ENCODE data around the gene RNF103. TPM values are rescaled to one million over a fixed set of nuclear protein-coding genes. Genes with fewer than 3 reads are reported as not detected.

RNF103 gene
- total and polyA plus RNA-seq, 12 donors = 13.7 to 37.7 (median 28.6) TPM

DNA sequence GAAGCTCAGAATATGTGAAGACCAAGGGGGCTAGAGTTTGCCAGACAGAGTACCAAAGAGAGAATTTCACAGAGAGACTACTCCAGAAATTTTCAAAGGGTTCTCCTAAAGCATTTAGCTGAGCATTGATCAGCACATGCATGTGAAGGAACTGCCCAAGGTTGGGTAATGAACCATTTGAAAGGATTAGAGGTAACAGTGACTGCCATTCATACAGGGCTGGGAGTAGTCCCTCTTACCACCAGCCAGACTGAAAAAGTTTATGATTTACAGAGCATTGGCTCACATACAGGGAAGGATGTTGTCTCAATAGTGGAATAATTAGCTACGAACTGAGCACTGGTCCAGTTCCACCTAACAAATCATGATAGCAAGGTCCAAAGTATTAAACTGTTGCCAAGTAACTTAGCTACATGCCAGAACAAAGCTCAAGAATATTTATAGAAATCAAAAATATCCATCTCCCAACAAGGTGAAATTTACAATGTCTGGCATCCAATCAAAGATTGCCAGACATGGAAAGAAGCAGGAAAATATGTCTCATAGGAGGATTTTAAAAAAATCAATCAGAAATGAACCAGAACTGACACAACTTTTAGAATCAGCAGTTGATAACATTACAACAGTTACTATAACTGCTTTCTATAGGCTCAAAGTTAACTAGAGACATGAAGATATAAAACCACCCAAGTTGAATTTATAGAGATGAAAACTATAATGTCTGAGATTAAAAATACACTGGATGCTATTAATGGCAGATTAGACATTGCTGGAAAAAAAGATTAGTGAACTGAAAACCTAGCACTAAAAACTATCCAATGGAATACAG, 25.7 kb upstream of the RNF103 start:
- H3K9me3 ChIP-seq (replicated peaks in 1 of 3) = peaks cover 0 to 14% (median 11%) of the 10 kb centered on the region in 3 donors
- TF ChIP-seq POLR2A (IDR thresholded peaks at IDR 0.05) = no peak
- TF ChIP-seq, protein P1, sequence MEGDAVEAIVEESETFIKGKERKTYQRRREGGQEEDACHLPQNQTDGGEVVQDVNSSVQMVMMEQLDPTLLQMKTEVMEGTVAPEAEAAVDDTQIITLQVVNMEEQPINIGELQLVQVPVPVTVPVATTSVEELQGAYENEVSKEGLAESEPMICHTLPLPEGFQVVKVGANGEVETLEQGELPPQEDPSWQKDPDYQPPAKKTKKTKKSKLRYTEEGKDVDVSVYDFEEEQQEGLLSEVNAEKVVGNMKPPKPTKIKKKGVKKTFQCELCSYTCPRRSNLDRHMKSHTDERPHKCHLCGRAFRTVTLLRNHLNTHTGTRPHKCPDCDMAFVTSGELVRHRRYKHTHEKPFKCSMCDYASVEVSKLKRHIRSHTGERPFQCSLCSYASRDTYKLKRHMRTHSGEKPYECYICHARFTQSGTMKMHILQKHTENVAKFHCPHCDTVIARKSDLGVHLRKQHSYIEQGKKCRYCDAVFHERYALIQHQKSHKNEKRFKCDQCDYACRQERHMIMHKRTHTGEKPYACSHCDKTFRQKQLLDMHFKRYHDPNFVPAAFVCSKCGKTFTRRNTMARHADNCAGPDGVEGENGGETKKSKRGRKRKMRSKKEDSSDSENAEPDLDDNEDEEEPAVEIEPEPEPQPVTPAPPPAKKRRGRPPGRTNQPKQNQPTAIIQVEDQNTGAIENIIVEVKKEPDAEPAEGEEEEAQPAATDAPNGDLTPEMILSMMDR (IDR thresholded peaks at IDR 0.05) = no peak
- H3K4me3 ChIP-seq = no peak overlapping the region
- H3K36me3 ChIP-seq (replicated peaks in 1 of 2) = no peaks in the 10 kb centered on the region
- intact Hi-C loops (cut with DNase I) = no loop called here
- H3K27ac ChIP-seq = no peak overlapping the region
- no peaks in the 10 kb centered on the region for H3K27me3 ChIP-seq
- no peak for DNase-seq
- WGBS, 4 donors = 50 to 79% (median 68%) methylated on average over 1 of the region's 1 CpG
- no peaks in the 10 kb centered on the region for H3K4me1 ChIP-seq (replicated peaks in 1 of 2)

DNA sequence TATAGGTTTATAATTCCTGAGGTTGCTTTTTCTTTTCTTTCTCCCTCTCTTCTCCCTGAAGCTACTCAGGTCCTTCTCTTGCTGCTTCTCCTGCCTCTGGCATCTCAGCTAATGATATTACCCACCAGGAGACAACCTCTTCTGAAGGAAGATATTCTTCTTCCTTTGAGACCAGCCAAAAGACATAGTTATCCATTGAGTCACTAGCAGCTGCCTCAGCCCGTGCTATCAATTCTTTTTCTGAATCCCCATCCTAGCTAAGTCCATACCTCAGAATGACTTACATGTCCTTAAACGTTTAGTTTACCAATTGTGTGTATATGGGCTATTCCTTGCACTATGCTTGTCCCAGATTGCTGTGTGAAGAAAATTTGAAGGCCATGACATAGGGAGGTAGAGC, 25.0 kb upstream of the RNF103 start:
- H3K4me3 ChIP-seq = no peak overlapping the region
- H3K36me3 ChIP-seq (replicated peaks in 1 of 2) = no peaks in the 10 kb centered on the region
- TF ChIP-seq, protein P1 (IDR thresholded peaks at IDR 0.05) = no peak
- TF ChIP-seq POLR2A (IDR thresholded peaks at IDR 0.05) = no peak
- DNase-seq = no peak
- H3K9me3 ChIP-seq (replicated peaks in 1 of 3) = peaks cover 0 to 14% (median 11%) of the 10 kb centered on the region in 3 donors
- no peak overlapping the region for H3K27ac ChIP-seq
- WGBS, 4 donors = 60 to 70% (median 65%) methylated on average over 2 of the region's 2 CpGs
- intact Hi-C loops (cut with DNase I) = no loop called here
- H3K27me3 ChIP-seq = no peaks in the 10 kb centered on the region
- H3K4me1 ChIP-seq (replicated peaks in 1 of 2) = no peaks in the 10 kb centered on the region

DNA sequence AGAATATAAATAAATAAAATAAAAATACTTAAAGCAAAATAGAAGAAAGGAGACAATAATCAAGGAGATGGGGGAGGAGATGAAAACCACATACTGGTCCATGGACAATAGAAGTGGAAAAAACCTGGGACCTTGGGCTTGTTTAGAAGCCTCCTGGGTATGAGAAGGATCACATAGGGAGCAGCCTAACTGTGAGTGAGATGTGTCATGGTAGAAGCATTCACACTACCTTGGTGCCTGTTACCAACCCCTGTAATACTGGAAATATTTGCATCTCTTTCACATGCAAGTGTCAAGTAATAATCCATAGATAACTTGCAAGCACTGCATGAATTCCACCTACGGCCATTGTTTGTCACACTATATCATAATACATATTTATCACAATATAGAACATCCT, 23.2 kb upstream of the RNF103 start:
- H3K27me3 ChIP-seq = no peaks in the 10 kb centered on the region
- H3K36me3 ChIP-seq (replicated peaks in 1 of 2) = no peaks in the 10 kb centered on the region
- peaks cover 0 to 14% (median 11%) of the 10 kb centered on the region in 3 donors for H3K9me3 ChIP-seq (replicated peaks in 1 of 3)
- no peaks in the 10 kb centered on the region for H3K4me1 ChIP-seq (replicated peaks in 1 of 2)
- no peak for DNase-seq
- H3K27ac ChIP-seq = no peak overlapping the region
- TF ChIP-seq, protein P1 (IDR thresholded peaks at IDR 0.05) = no peak
- no peak for TF ChIP-seq POLR2A (IDR thresholded peaks at IDR 0.05)
- intact Hi-C loops (cut with DNase I) = no loop called here
- H3K4me3 ChIP-seq = no peak overlapping the region
- WGBS, 4 donors = 86 to 96% (median 93%) methylated on average over 1 of the region's 1 CpG

DNA sequence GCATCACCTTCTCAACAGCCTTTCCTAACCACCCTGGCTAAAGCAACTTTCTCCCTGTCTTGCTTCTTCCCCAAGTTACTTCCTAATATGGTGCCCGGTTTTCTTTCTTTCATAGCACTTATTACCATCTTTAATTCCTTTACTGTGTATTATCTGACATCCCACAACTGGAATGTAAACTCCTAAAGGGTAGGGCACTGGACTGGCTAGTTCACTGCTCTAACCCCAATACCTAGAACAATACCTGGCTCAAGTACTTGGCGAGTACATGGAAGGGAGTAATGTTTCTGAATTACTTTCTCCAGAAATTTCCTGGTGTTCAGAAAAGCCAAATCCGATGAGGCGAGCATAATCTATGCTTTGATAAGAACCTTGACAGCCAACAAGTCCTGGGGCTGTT, 22.7 kb upstream of the RNF103 start:
- TF ChIP-seq, protein P1 (IDR thresholded peaks at IDR 0.05) = no peak
- H3K4me3 ChIP-seq = no peak overlapping the region
- no peaks in the 10 kb centered on the region for H3K27me3 ChIP-seq
- H3K4me1 ChIP-seq (replicated peaks in 1 of 2) = no peaks in the 10 kb centered on the region
- H3K9me3 ChIP-seq (replicated peaks in 1 of 3) = peaks cover 0 to 14% (median 11%) of the 10 kb centered on the region in 3 donors
- DNase-seq = no peak
- H3K36me3 ChIP-seq (replicated peaks in 1 of 2) = no peaks in the 10 kb centered on the region
- 82 to 92% (median 89%) methylated on average over 4 of the region's 4 CpGs for WGBS, 4 donors
- intact Hi-C loops (cut with DNase I) = no loop called here
- no peak overlapping the region for H3K27ac ChIP-seq
